Kidney (tissue), 14 donors: ENCODE data around the gene CD79A. TPM values are rescaled to one million over a fixed set of nuclear protein-coding genes. Genes with fewer than 3 reads are reported as not detected.

ENCODE experiments used
- DNase-seq, 5 donors: peaks; one replicate each; pipeline ENCODE4 v3.0.0-alpha.2; 2013 to 2020
- FAIRE-seq: peaks from 2 replicates; lab custom pipeline; 2012; peaks lifted over from hg19 to GRCh38; lab: Jason Lieb, UNC
- H3K27ac ChIP-seq, 2 donors: one replicate each; pipeline ENCODE4 v1.7.0; 2013; ENCODE audit warnings: low read depth in 2 of 2, low read length in 2 of 2, inconsistent platforms in 1 of 2
- H3K27me3 ChIP-seq: one replicate; pipeline ENCODE4 v1.7.1; 2013; ENCODE audit warnings: low read length, inconsistent platforms; ENCODE audit not compliant: control insufficient read depth, insufficient read depth
- H3K36me3 ChIP-seq, 3 donors: one replicate each; pipeline versions ENCODE4 v1.7.0 to v1.7.1; 2013; ENCODE audit warnings: low read length in 3 of 3, control low read depth in 1 of 3, inconsistent platforms in 1 of 3; ENCODE audit not compliant: insufficient read depth in 3 of 3, control insufficient read depth in 2 of 3
- H3K4me1 ChIP-seq, 3 donors: one replicate each; pipeline versions ENCODE4 v1.7.0 to v1.7.1; 2013; ENCODE audit warnings: low read length in 3 of 3, inconsistent platforms in 1 of 3, low read depth in 1 of 3; ENCODE audit not compliant: control insufficient read depth in 2 of 3, insufficient read depth in 2 of 3
- H3K4me3 ChIP-seq, 3 donors: one replicate each; pipeline versions ENCODE4 v1.7.0 to v1.8.1; 2013; ENCODE audit warnings: low read length in 3 of 3, control low read depth in 1 of 3, inconsistent platforms in 1 of 3
- H3K9ac ChIP-seq, 3 donors: one replicate each; pipeline versions ENCODE4 v1.7.0 to v1.7.1; 2013; ENCODE audit warnings: low read length in 3 of 3, control low read depth in 1 of 3, inconsistent platforms in 1 of 3
- H3K9me3 ChIP-seq, 3 donors: one replicate each; pipeline versions ENCODE4 v1.7.0 to v1.7.1; 2013; ENCODE audit warnings: low read length in 3 of 3, control low read depth in 1 of 3, inconsistent platforms in 1 of 3; ENCODE audit not compliant: control insufficient read depth in 2 of 3, insufficient read depth in 1 of 3
- intact Hi-C: fragments of 100-400 bp; cut with DNase I; formaldehyde crosslinking; loops from one replicate; pipeline ENCODE4 v1.11.1; 2022
- polyA plus RNA-seq: library from polyadenylated mRNA; stranded (reverse); fragments of 350-450 nt; fragmentation: Illumina TruSeq; extraction: RNeasy Lipid Tissue Mini Kit (QIAGEN cat#74804); gene quantifications from one replicate; pipeline ENCODE4 v1.2.3, GENCODE V29; 2014; ENCODE audit warnings: low read depth, low replicate concordance; ENCODE audit not compliant: insufficient read depth
- total RNA-seq: library from RNA; stranded (reverse); fragmentation: NEBNext Ultra II Directional; extraction: Animal tissue kit (Norgen Biotek cat#: 25700); gene quantifications from one replicate; pipeline ENCODE4 v1.2.1, GENCODE V29; 2021
- TF ChIP-seq, protein P1 (sequence below): IDR thresholded peaks from 3 replicates; pipeline ENCODE4 v1.5.1; 2012; ENCODE audit warnings: mild to moderate bottlenecking, moderate library complexity, borderline replicate concordance; ENCODE audit not compliant: insufficient read depth; ENCODE audit errors: extremely low read depth
- donor health status: control.
- donor health status: control.
- donor health status: control.
- donor health status: control.
- donor health status: control.
- donor health status: DM: yes; HTN: yes; CAD: no.
- donor health status: Normal renal cell carcinoma (clear cell type).

The CD79A gene
- total and polyA plus RNA-seq, 2 donors from 2014 or later = 0.32 to 11.0 TPM

DNA sequence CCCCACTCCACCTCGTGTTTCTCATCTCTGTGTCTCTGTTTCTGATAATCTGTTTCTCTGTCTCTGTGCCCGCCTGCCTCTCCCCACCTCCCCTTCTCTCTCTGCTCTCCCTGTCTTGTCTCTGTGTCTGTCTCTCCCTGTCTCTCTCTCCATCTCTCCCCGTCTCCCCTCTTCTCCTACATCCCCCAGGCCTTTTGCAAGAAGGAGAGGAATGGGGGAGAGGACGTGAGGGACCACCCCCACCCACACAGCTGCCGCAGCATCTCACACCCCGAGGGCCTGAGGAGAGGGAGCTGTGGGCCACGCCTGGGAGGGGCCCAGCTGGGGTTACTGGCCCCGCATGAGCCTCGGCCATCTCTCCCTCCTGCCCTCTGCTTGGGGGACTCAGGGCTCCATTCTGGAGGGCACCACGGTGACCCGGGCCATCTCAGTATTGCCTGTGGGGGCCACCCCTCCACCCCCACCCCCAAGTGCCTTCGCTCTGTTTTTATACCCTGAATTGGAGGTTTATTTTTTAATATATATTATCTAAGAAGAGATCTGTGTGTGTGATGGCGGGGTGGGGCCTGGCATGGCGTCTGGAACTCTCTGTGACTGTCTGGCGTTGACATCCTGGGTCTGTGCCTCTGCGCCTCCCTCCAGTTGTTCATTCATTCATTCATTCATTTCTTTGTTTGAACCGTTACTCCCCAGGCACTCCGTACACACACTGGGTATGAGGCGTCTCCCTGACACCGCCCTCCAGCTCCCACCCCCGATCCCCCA is 30.0 kb downstream of the CD79A start:
- H3K27me3 ChIP-seq = peaks cover 12% of the 10 kb centered on the region
- no peak overlapping the region for H3K27ac ChIP-seq
- no peak overlapping the region for H3K4me3 ChIP-seq
- TF ChIP-seq, protein P1, sequence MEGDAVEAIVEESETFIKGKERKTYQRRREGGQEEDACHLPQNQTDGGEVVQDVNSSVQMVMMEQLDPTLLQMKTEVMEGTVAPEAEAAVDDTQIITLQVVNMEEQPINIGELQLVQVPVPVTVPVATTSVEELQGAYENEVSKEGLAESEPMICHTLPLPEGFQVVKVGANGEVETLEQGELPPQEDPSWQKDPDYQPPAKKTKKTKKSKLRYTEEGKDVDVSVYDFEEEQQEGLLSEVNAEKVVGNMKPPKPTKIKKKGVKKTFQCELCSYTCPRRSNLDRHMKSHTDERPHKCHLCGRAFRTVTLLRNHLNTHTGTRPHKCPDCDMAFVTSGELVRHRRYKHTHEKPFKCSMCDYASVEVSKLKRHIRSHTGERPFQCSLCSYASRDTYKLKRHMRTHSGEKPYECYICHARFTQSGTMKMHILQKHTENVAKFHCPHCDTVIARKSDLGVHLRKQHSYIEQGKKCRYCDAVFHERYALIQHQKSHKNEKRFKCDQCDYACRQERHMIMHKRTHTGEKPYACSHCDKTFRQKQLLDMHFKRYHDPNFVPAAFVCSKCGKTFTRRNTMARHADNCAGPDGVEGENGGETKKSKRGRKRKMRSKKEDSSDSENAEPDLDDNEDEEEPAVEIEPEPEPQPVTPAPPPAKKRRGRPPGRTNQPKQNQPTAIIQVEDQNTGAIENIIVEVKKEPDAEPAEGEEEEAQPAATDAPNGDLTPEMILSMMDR = no peak
- no peak for DNase-seq
- H3K9ac ChIP-seq = no peak overlapping the region
- no peaks in the 10 kb centered on the region for H3K9me3 ChIP-seq
- intact Hi-C loops = no loop called here
- peaks cover 2 to 39% (median 13%) of the 10 kb centered on the region in 3 donors for H3K36me3 ChIP-seq
- H3K4me1 ChIP-seq = no peaks in the 10 kb centered on the region
- no peak for FAIRE-seq

- FAIRE-seq (no peak), DNase-seq (no peak)
- H3K27me3 ChIP-seq = peaks cover 17% of the 10 kb centered on the region
- H3K9me3 ChIP-seq = no peaks in the 10 kb centered on the region
- no peak overlapping the region for H3K4me3 ChIP-seq
- TF ChIP-seq, protein P1 = no peak
- H3K27ac ChIP-seq = no peak overlapping the region
- no peak overlapping the region for H3K9ac ChIP-seq
- H3K36me3 ChIP-seq = peaks cover 2 to 30% (median 8%) of the 10 kb centered on the region in 3 donors
- H3K4me1 ChIP-seq = no peaks in the 10 kb centered on the region
- intact Hi-C loops = no loop called here
Measured at GRCh38 chr19:41907994-41908615, 31.0 kb downstream of the CD79A start.

DNA sequence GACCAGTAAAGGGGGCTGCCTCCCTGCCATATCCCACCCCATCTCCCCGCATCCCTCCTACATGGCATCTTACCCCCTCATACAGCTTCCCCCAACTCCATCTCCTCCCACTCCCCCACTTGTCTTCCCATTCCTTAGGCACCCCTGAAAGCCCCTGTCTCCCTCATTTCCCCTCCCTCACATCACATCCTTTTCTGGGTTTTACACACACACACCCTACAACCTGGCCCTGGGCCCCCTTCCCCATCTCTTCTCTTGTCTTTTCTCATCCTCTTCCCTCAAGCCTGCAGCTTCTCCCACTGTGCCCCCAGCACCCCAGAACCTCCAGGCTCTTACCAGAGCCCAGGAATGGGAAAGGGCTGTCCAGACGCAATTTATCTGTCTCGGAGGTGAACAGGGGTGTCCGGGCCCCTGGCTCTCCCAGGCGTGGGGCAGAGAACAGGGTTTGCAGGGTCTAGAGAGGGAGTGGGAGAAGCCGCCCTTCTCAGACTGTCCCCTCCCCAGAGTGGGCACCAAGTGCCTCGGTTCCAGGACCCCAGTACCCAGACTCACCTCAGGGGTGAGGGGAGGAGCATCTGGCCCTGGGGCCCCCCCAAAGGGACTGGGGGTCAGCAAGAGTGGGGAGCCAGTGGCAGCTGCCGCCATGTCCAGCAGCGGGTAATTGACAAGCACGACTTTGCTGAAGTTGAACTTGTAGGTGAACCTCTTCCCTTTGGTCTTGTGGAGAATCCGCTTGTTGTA is 31.8 kb downstream of the CD79A start:
- TF ChIP-seq, protein P1 = no peak
- H3K36me3 ChIP-seq = peaks cover 2 to 22% (median 3%) of the 10 kb centered on the region in 3 donors
- no peak overlapping the region for H3K4me3 ChIP-seq
- no peak overlapping the region for H3K27ac ChIP-seq
- DNase-seq (no peak), FAIRE-seq (no peak)
- intact Hi-C loops = no loop called here
- peaks cover 21% of the 10 kb centered on the region for H3K27me3 ChIP-seq
- H3K4me1 ChIP-seq = no peaks in the 10 kb centered on the region
- H3K9ac ChIP-seq = no peak overlapping the region
- H3K9me3 ChIP-seq = no peaks in the 10 kb centered on the region
